Hair follicular keratinocyte (primary cell): Measurements from ENCODE around the gene TMEM231. TPM values are rescaled to one million over a fixed set of nuclear protein-coding genes. Genes with fewer than 3 reads are reported as not detected.

Source experiments
- total RNA-seq: library from RNA; depleted of rRNA; stranded (reverse); fragments of >200 nt; gene quantifications from 2 replicates; pipeline ENCODE4 v1.2.3, GENCODE V29; 2015

The TMEM231 gene, protein sequence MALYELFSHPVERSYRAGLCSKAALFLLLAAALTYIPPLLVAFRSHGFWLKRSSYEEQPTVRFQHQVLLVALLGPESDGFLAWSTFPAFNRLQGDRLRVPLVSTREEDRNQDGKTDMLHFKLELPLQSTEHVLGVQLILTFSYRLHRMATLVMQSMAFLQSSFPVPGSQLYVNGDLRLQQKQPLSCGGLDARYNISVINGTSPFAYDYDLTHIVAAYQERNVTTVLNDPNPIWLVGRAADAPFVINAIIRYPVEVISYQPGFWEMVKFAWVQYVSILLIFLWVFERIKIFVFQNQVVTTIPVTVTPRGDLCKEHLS
- 5.3 and 9.3 TPM in 2 replicates for total RNA-seq

DNA sequence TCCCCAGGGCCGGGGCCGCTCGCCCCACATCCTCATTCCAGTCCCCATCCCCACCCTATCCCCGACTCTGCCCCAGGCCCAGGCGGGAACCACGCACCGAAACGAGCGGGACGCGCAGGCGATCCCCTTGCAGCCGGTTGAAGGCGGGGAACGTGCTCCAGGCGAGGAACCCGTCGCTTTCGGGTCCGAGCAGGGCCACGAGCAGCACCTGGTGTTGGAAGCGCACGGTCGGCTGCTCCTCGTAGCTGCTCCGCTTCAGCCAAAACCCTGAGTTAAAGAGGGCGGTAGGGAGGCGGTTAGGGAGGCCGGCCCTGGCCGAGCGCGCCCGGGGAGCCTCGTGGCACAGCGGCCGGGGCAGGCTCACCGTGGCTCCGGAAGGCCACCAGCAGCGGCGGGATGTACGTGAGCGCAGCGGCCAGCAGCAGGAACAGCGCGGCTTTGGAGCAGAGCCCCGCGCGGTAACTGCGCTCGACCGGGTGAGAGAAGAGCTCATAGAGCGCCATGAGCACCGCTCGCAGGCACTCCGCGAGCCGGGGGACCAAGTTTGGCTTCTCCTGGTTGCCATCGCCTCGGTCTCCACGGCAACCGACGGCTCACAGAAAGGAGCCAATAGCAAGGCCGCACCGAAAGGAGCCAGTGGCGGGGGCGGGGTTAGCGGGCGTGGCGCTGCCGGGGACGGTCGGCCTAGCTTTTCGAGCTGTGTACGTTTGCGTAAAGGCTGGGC, at the start of gene TMEM231:
Gene TMEM231, minus strand, starts transcription at position 546 of the 724 bp plus-strand sequence. Its CDS starts 43 bp downstream, at position 503.

GRCh38 chr16:75566040-75566757, 10.1 kb upstream of the TMEM231 start, which contains the start of gene GABARAPL2:
TSS of gene GABARAPL2 (plus strand) at chr16:75566379. CDS start at chr16:75566487, 108 bp downstream.

GRCh38 chr16:75535901-75536300, 20.2 kb downstream of the TMEM231 start, which contains the start of gene CHST5:
TSS of gene CHST5 (minus strand) at chr16:75536108. CDS start at chr16:75530384, 5,724 bp downstream.

DNA sequence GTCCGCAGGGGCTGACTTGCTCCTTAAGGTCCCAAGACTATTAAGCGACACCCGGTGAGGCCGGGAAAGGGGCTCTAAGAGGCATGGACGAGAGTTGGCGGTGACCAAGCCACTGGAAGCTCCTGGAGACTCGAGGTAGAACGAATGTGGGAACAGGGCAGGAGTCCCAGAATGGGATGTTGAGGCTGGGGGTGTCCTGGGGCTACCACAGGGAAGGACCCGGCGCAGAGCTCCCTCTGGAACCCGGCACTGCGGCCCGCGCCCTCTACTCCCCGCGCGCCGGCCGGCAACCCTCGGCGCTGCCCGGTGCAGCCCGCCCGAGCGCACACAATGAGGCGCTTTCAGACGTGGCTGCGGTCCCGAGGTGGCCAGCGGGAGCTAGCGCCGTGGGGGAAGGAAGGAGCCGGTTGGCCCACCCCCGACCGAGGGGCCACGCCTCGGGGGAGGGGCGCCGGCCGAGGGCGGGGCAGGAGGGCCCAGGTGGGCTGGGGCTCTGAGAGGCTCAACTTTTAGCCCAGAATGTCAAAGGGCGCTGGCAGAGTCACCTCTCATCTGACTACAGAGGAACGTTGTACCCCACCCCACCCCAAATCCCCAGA, 60.9 kb downstream of the TMEM231 start, which contains the start of gene CHST6:
Gene CHST6, minus strand, starts transcription at position 366 of the 599 bp plus-strand sequence. CDS start 15,613 bp downstream, outside the sequence.

Other genes starting within 250 kb of the TMEM231 start
- 37.4 and 46.0 TPM in 2 replicates for gene CFDP1, start 122.7 kb downstream of the TMEM231 start, total RNA-seq
- gene TMEM170A, start 91.6 kb downstream of the TMEM231 start, total RNA-seq: 14.7 and 16.4 TPM in 2 replicates
- 1.1 and 3.0 TPM in 2 replicates for gene CHST6, start 60.8 kb downstream of the TMEM231 start, total RNA-seq
- gene CHST5, start 20.1 kb downstream of the TMEM231 start, total RNA-seq: 0.08 TPM in 1 of 2 replicates, not detected in the other
- 49.1 and 51.5 TPM in 2 replicates for gene GABARAPL2, start 10.1 kb upstream of the TMEM231 start, total RNA-seq
- gene ADAT1, start 67.0 kb upstream of the TMEM231 start, total RNA-seq: 32.0 and 41.5 TPM in 2 replicates
- gene KARS1, start 91.4 kb upstream of the TMEM231 start, total RNA-seq: 172 and 260 TPM in 2 replicates
- 38.3 and 38.9 TPM in 2 replicates for gene TERF2IP, start 91.5 kb upstream of the TMEM231 start, total RNA-seq
- gene CPHXL2, start 120.8 kb upstream of the TMEM231 start, total RNA-seq: not detected in 2 replicates
- not detected in 2 replicates for gene DUXB, start 145.2 kb upstream of the TMEM231 start, total RNA-seq
- not detected in 2 replicates for gene CPHXL, start 170.2 kb upstream of the TMEM231 start, total RNA-seq